Activated T-cell treated with anti-CD3 and anti-CD28 coated beads, Interleukin-2, amount 50 U/mL, for 72 hours (primary cell): Measurements from ENCODE around the gene ZBTB7C. TPM values are rescaled to one million over a fixed set of nuclear protein-coding genes. Genes with fewer than 3 reads are reported as not detected.

Experiments used
- ATAC-seq, 2 donors: fragments of 150-1000 bp; cut with Tn5 transposase; replicated peaks in 1 of 2; 2 replicates each; pipeline ENCODE4 v1.10.0; 2021; ENCODE audit warnings: moderate library complexity in 2 of 2, mild to moderate bottlenecking in 1 of 2
- DNase-seq, 2 donors: peaks; one replicate each; pipeline ENCODE4 v3.0.0; 2021 to 2022; ENCODE audit warnings: mixed read lengths in 1 of 2
- H3K27ac Mint-ChIP-seq: one replicate; pipeline ENCODE4 v1.8.0; 2022; ENCODE audit warnings: mild to moderate bottlenecking, moderate library complexity, mixed read lengths
- H3K27me3 Mint-ChIP-seq: one replicate; pipeline ENCODE4 v1.8.0; 2022; ENCODE audit warnings: low read depth, mixed read lengths
- H3K36me3 Mint-ChIP-seq, 2 donors: one replicate each; pipeline ENCODE4 v1.8.0; 2022; ENCODE audit warnings: mixed read lengths in 2 of 2, mild to moderate bottlenecking in 1 of 2; ENCODE audit not compliant: insufficient read depth in 2 of 2
- H3K4me1 Mint-ChIP-seq: one replicate; pipeline ENCODE4 v1.8.0; 2022; ENCODE audit warnings: low read depth, mixed read lengths
- H3K4me3 Mint-ChIP-seq, 2 donors: one replicate each; pipeline ENCODE4 v1.8.0; 2022; ENCODE audit warnings: mild to moderate bottlenecking in 2 of 2, mixed read lengths in 2 of 2, moderate library complexity in 2 of 2
- H3K9me3 Mint-ChIP-seq, 2 donors: one replicate each; pipeline ENCODE4 v1.8.0; 2022; ENCODE audit warnings: mixed read lengths in 2 of 2
- total RNA-seq, 2 donors: library from RNA; stranded (reverse); gene quantifications; one replicate each; pipeline ENCODE4 v1.2.3, GENCODE V29; 2022

ZBTB7C gene
- total RNA-seq, 2 donors from 2014 or later, result 0.05 TPM; not detected in 1

- Mint-ChIP-seq H3K27ac (no peak overlapping the region), H3K4me3 (no peak overlapping the region), H3K36me3 (peaks cover 3 to 5% of the 10 kb centered on the region in 2 donors), H3K9me3 (peaks cover 0 to 5% of the 10 kb centered on the region in 2 donors), H3K4me1 (no peaks in the 10 kb centered on the region), H3K27me3 (no peaks in the 10 kb centered on the region)
- ATAC-seq (no peak), DNase-seq (no peak)
Observed at GRCh38 chr18:47992976-47993375, 416.2 kb downstream of the ZBTB7C start.

- Mint-ChIP-seq H3K27ac (no peak overlapping the region), H3K27me3 (no peaks in the 10 kb centered on the region), H3K9me3 (peaks cover 0 to 3% of the 10 kb centered on the region in 2 donors), H3K4me3 (no peak overlapping the region), H3K36me3 (peaks cover 0 to 5% of the 10 kb centered on the region in 2 donors), H3K4me1 (no peaks in the 10 kb centered on the region)
- ATAC-seq (no peak), DNase-seq (no peak)
Observed at GRCh38 chr18:47992266-47992665, 416.9 kb downstream of the ZBTB7C start.

- ATAC-seq (no peak), DNase-seq (no peak)
- no peak overlapping the region for H3K27ac Mint-ChIP-seq
- no peaks in the 10 kb centered on the region for H3K36me3 Mint-ChIP-seq
- no peak overlapping the region for H3K4me3 Mint-ChIP-seq
- H3K9me3 Mint-ChIP-seq, result no peaks in the 10 kb centered on the region
- no peaks in the 10 kb centered on the region for H3K27me3 Mint-ChIP-seq
- no peaks in the 10 kb centered on the region for H3K4me1 Mint-ChIP-seq
Observed at GRCh38 chr18:47990981-47991380, 418.2 kb downstream of the ZBTB7C start.

GRCh38 chr18:47987388-47987699 lies 421.8 kb downstream of the ZBTB7C start:
- Mint-ChIP-seq H3K4me1 (no peaks in the 10 kb centered on the region), H3K9me3 (no peaks in the 10 kb centered on the region), H3K36me3 (no peaks in the 10 kb centered on the region), H3K4me3 (no peak overlapping the region), H3K27ac (no peak overlapping the region), H3K27me3 (peaks cover 6% of the 10 kb centered on the region)
- ATAC-seq (no peak), DNase-seq (no peak)

- Mint-ChIP-seq H3K36me3 (no peaks in the 10 kb centered on the region), H3K4me1 (peaks cover 4% of the 10 kb centered on the region), H3K27me3 (peaks cover 6% of the 10 kb centered on the region), H3K9me3 (no peaks in the 10 kb centered on the region), H3K27ac (no peak overlapping the region), H3K4me3 (no peak overlapping the region)
- DNase-seq, result no peak
- ATAC-seq, result no peak
Observed at GRCh38 chr18:47986620-47987387, 422.4 kb downstream of the ZBTB7C start.

GRCh38 chr18:47985866-47986265 lies 423.3 kb downstream of the ZBTB7C start:
- Mint-ChIP-seq H3K9me3 (no peaks in the 10 kb centered on the region), H3K4me1 (peaks cover 4% of the 10 kb centered on the region), H3K36me3 (no peaks in the 10 kb centered on the region), H3K4me3 (no peak overlapping the region), H3K27ac (no peak overlapping the region), H3K27me3 (peaks cover 6% of the 10 kb centered on the region)
- ATAC-seq, result no peak
- no peak for DNase-seq

GRCh38 chr18:47984991-47985390 lies 424.2 kb downstream of the ZBTB7C start:
- ATAC-seq (no peak), DNase-seq (no peak)
- H3K27me3 Mint-ChIP-seq, result peaks cover 6% of the 10 kb centered on the region
- H3K27ac Mint-ChIP-seq, result no peak overlapping the region
- no peaks in the 10 kb centered on the region for H3K36me3 Mint-ChIP-seq
- H3K9me3 Mint-ChIP-seq, result no peaks in the 10 kb centered on the region
- H3K4me1 Mint-ChIP-seq, result peaks cover 4% of the 10 kb centered on the region
- no peak overlapping the region for H3K4me3 Mint-ChIP-seq

GRCh38 chr18:47983946-47984345 lies 425.2 kb downstream of the ZBTB7C start:
- Mint-ChIP-seq H3K4me1 (peaks cover 4% of the 10 kb centered on the region), H3K9me3 (no peaks in the 10 kb centered on the region), H3K27ac (no peak overlapping the region), H3K27me3 (peaks cover 6% of the 10 kb centered on the region), H3K4me3 (no peak overlapping the region), H3K36me3 (no peaks in the 10 kb centered on the region)
- ATAC-seq (no peak), DNase-seq (no peak)

- Mint-ChIP-seq H3K27ac (no peak overlapping the region), H3K36me3 (no peaks in the 10 kb centered on the region), H3K9me3 (no peaks in the 10 kb centered on the region), H3K4me3 (no peak overlapping the region), H3K4me1 (peaks cover 4% of the 10 kb centered on the region), H3K27me3 (peaks cover 6% of the 10 kb centered on the region)
- DNase-seq (no peak), ATAC-seq (no peak)
Observed at GRCh38 chr18:47983055-47983454, 426.1 kb downstream of the ZBTB7C start.

GRCh38 chr18:47981830-47982229 lies 427.4 kb downstream of the ZBTB7C start:
- no peak for ATAC-seq
- H3K27ac Mint-ChIP-seq, result no peak overlapping the region
- H3K27me3 Mint-ChIP-seq, result peaks cover 6% of the 10 kb centered on the region
- DNase-seq, result no peak
- H3K4me3 Mint-ChIP-seq, result no peak overlapping the region
- H3K9me3 Mint-ChIP-seq, result no peaks in the 10 kb centered on the region
- H3K4me1 Mint-ChIP-seq, result peaks cover 4% of the 10 kb centered on the region
- no peaks in the 10 kb centered on the region for H3K36me3 Mint-ChIP-seq

GRCh38 chr18:47981320-47981719 lies 427.9 kb downstream of the ZBTB7C start:
- Mint-ChIP-seq H3K27ac (no peak overlapping the region), H3K9me3 (no peaks in the 10 kb centered on the region), H3K27me3 (peaks cover 6% of the 10 kb centered on the region), H3K4me3 (no peak overlapping the region), H3K4me1 (peaks cover 4% of the 10 kb centered on the region), H3K36me3 (no peaks in the 10 kb centered on the region)
- DNase-seq (no peak), ATAC-seq (no peak)

- H3K9me3 Mint-ChIP-seq, result no peaks in the 10 kb centered on the region
- no peak for ATAC-seq
- no peak overlapping the region for H3K4me3 Mint-ChIP-seq
Observed at GRCh38 chr18:47979611-47980200, 429.5 kb downstream of the ZBTB7C start.

GRCh38 chr18:47978603-47979002 lies 430.6 kb downstream of the ZBTB7C start:
- DNase-seq, result no peak
- peaks cover 10% of the 10 kb centered on the region for H3K27me3 Mint-ChIP-seq
- peaks cover 4% of the 10 kb centered on the region for H3K4me1 Mint-ChIP-seq

More at GRCh38 chr18:47979611-47980200, 429.5 kb downstream of the ZBTB7C start:
- H3K36me3 Mint-ChIP-seq, result no peaks in the 10 kb centered on the region
- no peak for DNase-seq
- no peak overlapping the region for H3K27ac Mint-ChIP-seq
- peaks cover 4% of the 10 kb centered on the region for H3K4me1 Mint-ChIP-seq
- no peaks in the 10 kb centered on the region for H3K27me3 Mint-ChIP-seq

GRCh38 chr18:47978141-47978540 lies 431.0 kb downstream of the ZBTB7C start:
- no peaks in the 10 kb centered on the region for H3K9me3 Mint-ChIP-seq
- H3K4me1 Mint-ChIP-seq, result peaks cover 4% of the 10 kb centered on the region
- H3K36me3 Mint-ChIP-seq, result no peaks in the 10 kb centered on the region
- peaks cover 14% of the 10 kb centered on the region for H3K27me3 Mint-ChIP-seq
- H3K4me3 Mint-ChIP-seq, result no peak overlapping the region
- ATAC-seq (no peak), DNase-seq (no peak)
- no peak overlapping the region for H3K27ac Mint-ChIP-seq

More at GRCh38 chr18:47978603-47979002, 430.6 kb downstream of the ZBTB7C start:
- no peak for ATAC-seq
- Mint-ChIP-seq H3K27ac (no peak overlapping the region), H3K9me3 (no peaks in the 10 kb centered on the region), H3K36me3 (no peaks in the 10 kb centered on the region), H3K4me3 (no peak overlapping the region)
